Vagina (tissue), 2 donors: ENCODE results near the gene FCRLB.

Experiments
- CTCF ChIP-seq, 3 experiments: fragments of 450-650 bp in 2 of 3; fragments of 200-600 bp in 1 of 3; sonication (generic) in 1 of 3; IDR thresholded peaks; one replicate each; pipeline ENCODE4 v1.5.1; 2017 to 2019; ENCODE audit warnings: antibody characterized with exemption in 3 of 3, mild to moderate bottlenecking in 2 of 3, moderate library complexity in 2 of 3
- POLR2A ChIP-seq, 2 donors: fragments of 450-650 bp; IDR thresholded peaks; one replicate each; pipeline ENCODE4 v1.6.1; 2017; ENCODE audit warnings: antibody characterized with exemption in 2 of 2, mild to moderate bottlenecking in 2 of 2, moderate library complexity in 2 of 2

DNA sequence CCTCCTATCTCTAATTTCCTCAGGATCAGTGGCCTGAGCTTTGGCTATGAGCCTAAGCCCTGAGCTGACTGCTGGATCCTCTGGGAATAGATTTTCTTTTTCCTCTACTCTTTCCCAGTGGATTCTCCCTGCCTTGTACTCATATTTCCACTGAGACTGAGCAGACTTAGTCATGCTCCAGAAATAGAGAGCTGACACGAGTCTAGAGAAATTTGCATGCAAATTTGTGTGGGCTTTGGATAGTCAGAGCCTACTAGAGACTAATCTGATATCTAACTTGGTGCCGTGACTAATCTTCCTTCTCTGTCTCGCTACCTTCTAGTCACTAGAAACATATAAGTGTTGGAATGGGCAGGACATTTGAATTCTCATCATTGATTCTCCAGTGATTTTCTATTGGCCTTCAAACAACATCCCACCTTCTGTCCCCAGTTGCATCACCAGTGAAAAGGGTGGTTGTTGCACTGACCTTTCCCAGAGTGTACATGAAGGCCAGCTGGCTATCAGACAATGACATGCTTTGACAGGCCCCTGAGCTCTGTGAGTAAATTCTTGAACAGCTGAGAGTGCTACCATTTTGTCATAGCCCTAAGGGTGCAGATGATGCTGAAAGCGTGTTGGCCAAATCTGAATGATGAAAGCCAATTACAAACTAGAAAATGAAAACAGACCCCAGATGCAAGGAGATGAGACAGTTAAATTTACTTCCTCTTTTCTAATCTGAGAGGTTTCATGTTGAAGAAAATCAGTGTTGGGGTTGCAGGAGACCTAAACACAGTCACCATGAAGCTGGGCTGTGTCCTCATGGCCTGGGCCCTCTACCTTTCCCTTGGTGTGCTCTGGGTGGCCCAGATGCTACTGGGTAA lies 14.6 kb upstream of the FCRLB start, which contains the start of gene FCRLA:
- TF ChIP-seq CTCF (IDR thresholded peaks at IDR 0.05) (no peak), POLR2A (IDR thresholded peaks at IDR 0.05) (no peak)
